Mesendoderm (in vitro differentiated cells): ENCODE data around the gene KCNT1.

ENCODE experiments used
- DNase-seq: peaks from one replicate; pipeline ENCODE4 v3.0.0; 2013
- H2AK5ac ChIP-seq: 2 replicates; pipeline ENCODE4 v1.6.1; 2013; ENCODE audit warnings: low read length, inconsistent platforms
- H2BK120ac ChIP-seq: 2 replicates; pipeline ENCODE4 v1.6.1; 2013; ENCODE audit warnings: low read depth, mild to moderate bottlenecking, low read length, moderate library complexity, mixed read lengths
- H2BK15ac ChIP-seq: replicated peaks from 2 replicates; pipeline ENCODE4 v1.6.1; 2013; ENCODE audit warnings: low read depth, mild to moderate bottlenecking, moderate library complexity
- H2BK5ac ChIP-seq: 2 replicates; pipeline ENCODE4 v1.6.1; 2013; ENCODE audit warnings: low read length, inconsistent platforms
- H3K18ac ChIP-seq: 2 replicates; pipeline ENCODE4 v1.6.1; 2013; ENCODE audit warnings: mild to moderate bottlenecking, low read length, mixed read lengths
- H3K23ac ChIP-seq: one replicate; pipeline ENCODE4 v1.6.1; 2013; ENCODE audit warnings: low read length
- H3K27ac ChIP-seq: 2 replicates; pipeline ENCODE4 v1.5.1; 2013; ENCODE audit warnings: low read depth, mild to moderate bottlenecking, inconsistent platforms, low read length, moderate library complexity
- H3K27me3 ChIP-seq: 2 replicates; pipeline ENCODE4 v1.6.1; 2013; ENCODE audit warnings: low read length, control low read depth, mild to moderate bottlenecking, inconsistent platforms; ENCODE audit not compliant: insufficient read depth, poor library complexity
- H3K36me3 ChIP-seq: 2 replicates; pipeline ENCODE4 v1.6.1; 2013; ENCODE audit warnings: low read length, inconsistent platforms; ENCODE audit not compliant: control insufficient read depth, insufficient read depth
- H3K4ac ChIP-seq: one replicate; pipeline ENCODE4 v1.6.1; 2013; ENCODE audit warnings: low read depth, mild to moderate bottlenecking, low read length, moderate library complexity
- H3K4me1 ChIP-seq: 2 replicates; pipeline ENCODE4 v1.6.1; 2013; ENCODE audit warnings: low read depth, low read length, inconsistent platforms; ENCODE audit not compliant: control insufficient read depth
- H3K4me2 ChIP-seq: 2 replicates; pipeline ENCODE4 v1.6.1; 2013; ENCODE audit warnings: low read length
- H3K4me3 ChIP-seq: 2 replicates; pipeline ENCODE4 v1.5.1; 2013; ENCODE audit warnings: mild to moderate bottlenecking, low read length
- H3K56ac ChIP-seq: one replicate; pipeline ENCODE4 v1.6.1; 2013; ENCODE audit warnings: low read length
- H3K79me1 ChIP-seq: 2 replicates; pipeline ENCODE4 v1.6.1; 2013; ENCODE audit warnings: low read length, inconsistent platforms
- H3K79me2 ChIP-seq: 2 replicates; pipeline ENCODE4 v1.6.1; 2013; ENCODE audit warnings: mild to moderate bottlenecking, low read length; ENCODE audit not compliant: control insufficient read depth, insufficient read depth
- H3K9ac ChIP-seq: 2 replicates; pipeline ENCODE4 v1.6.1; 2013; ENCODE audit warnings: low read length, inconsistent platforms
- H4K5ac ChIP-seq: one replicate; pipeline ENCODE4 v1.6.1; 2013; ENCODE audit warnings: low read length
- H4K8ac ChIP-seq: one replicate; pipeline ENCODE4 v1.6.1; 2013; ENCODE audit warnings: low read depth, mild to moderate bottlenecking, control low read depth, low read length, moderate library complexity
- WGBS: extraction: QIAGEN DNeasy Blood & Tissue Kit; methylation state at CpG from one replicate; pipeline ENCODE4 v1.1.7; 2013; ENCODE audit warnings: low lambda C conversion rate, missing lambda C conversion rate; ENCODE audit not compliant: insufficient coverage; ENCODE audit errors: extremely low coverage; 5-methylcytosine and 5-hydroxymethylcytosine counted together

KCNT1 gene

GRCh38 chr9:135736272-135736978, 34.4 kb downstream of the KCNT1 start:
- Histone ChIP-seq H3K4me1 (no peaks in the 10 kb centered on the region), H2BK15ac (no peak overlapping the region), H3K9ac (no peak overlapping the region), H3K36me3 (no peaks in the 10 kb centered on the region), H2BK120ac (no peak overlapping the region), H3K4me3 (no peak overlapping the region), H2AK5ac (no peak overlapping the region), H3K23ac (no peak overlapping the region), H4K5ac (no peak overlapping the region), H3K79me2 (no peaks in the 10 kb centered on the region), H3K79me1 (no peaks in the 10 kb centered on the region), H3K4ac (no peak overlapping the region), H3K27ac (no peak overlapping the region), H3K56ac (no peak overlapping the region), H2BK5ac (no peak overlapping the region), H4K8ac (no peak overlapping the region), H3K18ac (no peak overlapping the region), H3K4me2 (no peak overlapping the region), H3K27me3 (no peaks in the 10 kb centered on the region)
- WGBS, result no CpG with 5 or more reads among the region's 78 CpGs
- no peak for DNase-seq

GRCh38 chr9:135736979-135737839, 35.2 kb downstream of the KCNT1 start:
- no CpG with 5 or more reads among the region's 23 CpGs for WGBS
- Histone ChIP-seq H3K79me2 (no peaks in the 10 kb centered on the region), H3K36me3 (no peaks in the 10 kb centered on the region), H3K9ac (no peak overlapping the region), H4K5ac (no peak overlapping the region), H3K56ac (no peak overlapping the region), H2BK120ac (no peak overlapping the region), H3K4me1 (no peaks in the 10 kb centered on the region), H3K4ac (no peak overlapping the region), H3K4me3 (no peak overlapping the region), H3K79me1 (no peaks in the 10 kb centered on the region), H2BK5ac (no peak overlapping the region), H3K27ac (no peak overlapping the region), H3K4me2 (no peak overlapping the region), H2AK5ac (no peak overlapping the region), H4K8ac (no peak overlapping the region), H3K27me3 (no peaks in the 10 kb centered on the region), H3K23ac (no peak overlapping the region), H3K18ac (no peak overlapping the region), H2BK15ac (no peak overlapping the region)
- DNase-seq, result no peak

DNA sequence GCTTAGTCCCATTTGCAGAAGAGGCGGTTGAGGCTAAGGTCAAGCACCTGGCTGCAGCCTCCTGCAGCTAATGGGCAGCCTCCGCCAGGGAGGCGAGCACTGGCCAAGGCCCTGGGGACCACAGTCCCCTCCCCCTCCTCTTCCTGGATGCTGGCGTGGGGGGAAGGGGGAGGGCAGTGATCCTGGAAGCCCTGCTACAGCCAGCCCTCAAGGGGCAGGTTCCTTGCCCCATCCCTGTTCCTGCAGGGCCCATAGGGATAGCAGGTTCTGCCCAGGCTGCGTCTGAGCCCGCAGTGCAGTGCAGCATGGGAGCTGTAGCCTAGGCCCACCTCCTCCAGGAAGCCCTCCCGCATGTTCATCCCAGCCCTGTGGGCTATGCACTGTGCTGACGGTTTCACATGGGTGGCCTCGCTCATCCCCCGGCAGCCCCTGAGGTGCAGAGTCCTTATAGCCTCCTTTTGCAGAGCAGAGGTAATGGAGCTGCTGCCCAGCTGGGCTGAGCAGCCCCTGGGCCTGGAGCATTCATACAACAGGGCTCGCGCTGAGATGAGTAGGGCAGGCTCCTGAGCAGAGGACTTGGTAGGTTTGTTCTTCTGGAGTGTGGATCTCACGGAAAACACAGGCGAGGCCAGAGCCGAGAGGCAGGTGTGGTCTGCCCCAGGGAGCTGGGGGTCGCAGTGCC, 36.0 kb downstream of the KCNT1 start:
- no CpG with 5 or more reads among the region's 16 CpGs for WGBS
- Histone ChIP-seq H2BK5ac (no peak overlapping the region), H2AK5ac (no peak overlapping the region), H3K56ac (no peak overlapping the region), H3K4me2 (no peak overlapping the region), H3K23ac (no peak overlapping the region), H2BK120ac (no peak overlapping the region), H3K79me1 (no peaks in the 10 kb centered on the region), H3K27ac (no peak overlapping the region), H3K4ac (no peak overlapping the region), H3K79me2 (no peaks in the 10 kb centered on the region), H3K4me3 (no peak overlapping the region), H3K18ac (no peak overlapping the region), H3K4me1 (no peaks in the 10 kb centered on the region), H3K27me3 (no peaks in the 10 kb centered on the region), H3K9ac (no peak overlapping the region), H2BK15ac (no peak overlapping the region), H4K5ac (no peak overlapping the region), H3K36me3 (no peaks in the 10 kb centered on the region), H4K8ac (no peak overlapping the region)
- DNase-seq, result no peak

DNA sequence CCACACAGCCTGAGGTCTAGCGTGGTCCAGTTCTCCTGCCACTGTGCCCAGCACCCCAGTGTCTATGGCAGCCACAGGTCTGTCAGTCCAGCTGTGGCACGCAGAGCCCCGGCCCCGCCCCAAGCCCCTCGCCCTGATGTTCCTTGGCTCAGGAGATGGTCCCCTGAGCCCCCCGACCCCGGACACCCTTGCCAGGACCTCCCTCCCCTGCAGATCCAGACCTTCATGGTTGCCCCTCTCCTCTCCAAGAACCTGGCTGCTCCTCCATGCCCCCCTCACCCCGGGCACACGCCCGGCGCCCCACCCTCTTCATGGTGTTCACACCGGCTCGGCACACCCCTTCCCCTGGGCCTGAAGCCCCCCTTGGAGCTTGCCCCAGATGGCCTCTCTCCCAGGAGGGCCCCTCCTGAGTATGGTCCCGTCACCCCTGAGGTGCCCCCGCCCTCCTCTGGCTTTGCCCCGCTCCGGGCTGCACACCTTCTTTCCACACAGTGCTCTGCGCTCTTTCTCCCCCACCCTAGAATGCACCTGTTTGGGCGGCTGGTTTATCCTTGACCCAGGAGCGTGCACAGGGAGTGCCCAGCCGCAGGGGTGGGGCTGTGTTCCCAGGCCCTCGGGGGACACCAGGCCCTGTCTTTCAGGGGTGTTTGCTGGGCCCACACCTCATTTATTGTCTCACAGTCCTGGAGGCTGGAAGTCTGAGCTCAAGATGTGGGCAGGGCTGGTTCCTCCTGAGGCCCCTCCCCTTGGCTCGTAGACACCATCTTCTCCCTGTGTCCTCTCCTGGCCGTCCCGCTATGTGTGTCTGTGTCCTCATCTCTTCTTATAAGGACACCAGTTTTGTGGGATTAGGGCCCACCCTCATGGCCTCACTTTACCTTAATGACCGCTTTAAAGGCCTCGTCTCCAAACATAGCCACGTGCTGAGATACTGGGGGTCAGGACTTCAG, 37.6 kb downstream of the KCNT1 start:
- H2BK5ac ChIP-seq, result no peak overlapping the region
- H3K18ac ChIP-seq, result no peak overlapping the region
- H4K5ac ChIP-seq, result no peak overlapping the region
- no peak overlapping the region for H3K56ac ChIP-seq
- no peak overlapping the region for H4K8ac ChIP-seq
- no peak overlapping the region for H2AK5ac ChIP-seq
- H2BK15ac ChIP-seq, result no peak overlapping the region
- no peak for DNase-seq
- no peak overlapping the region for H2BK120ac ChIP-seq
- no peaks in the 10 kb centered on the region for H3K36me3 ChIP-seq
- H3K79me1 ChIP-seq, result no peaks in the 10 kb centered on the region
- H3K27me3 ChIP-seq, result no peaks in the 10 kb centered on the region
- WGBS, result no CpG with 5 or more reads among the region's 28 CpGs
- no peak overlapping the region for H3K4ac ChIP-seq
- H3K4me2 ChIP-seq, result no peak overlapping the region
- no peak overlapping the region for H3K9ac ChIP-seq
- no peak overlapping the region for H3K23ac ChIP-seq
- no peaks in the 10 kb centered on the region for H3K4me1 ChIP-seq
- no peak overlapping the region for H3K27ac ChIP-seq
- H3K4me3 ChIP-seq, result no peak overlapping the region
- no peaks in the 10 kb centered on the region for H3K79me2 ChIP-seq
